ENCODE measurements around the gene RYR1. TPM values are rescaled to one million over a fixed set of nuclear protein-coding genes. Genes with fewer than 3 reads are reported as not detected.
"Not testable (repeated sequence)": the region's sequence is repeated elsewhere in the genome, so short reads cannot be mapped to it uniquely, and the experiment has no call there.

Gene RYR1
- total RNA-seq, 1 donor from 2014 or later, result 243 TPM

DNA sequence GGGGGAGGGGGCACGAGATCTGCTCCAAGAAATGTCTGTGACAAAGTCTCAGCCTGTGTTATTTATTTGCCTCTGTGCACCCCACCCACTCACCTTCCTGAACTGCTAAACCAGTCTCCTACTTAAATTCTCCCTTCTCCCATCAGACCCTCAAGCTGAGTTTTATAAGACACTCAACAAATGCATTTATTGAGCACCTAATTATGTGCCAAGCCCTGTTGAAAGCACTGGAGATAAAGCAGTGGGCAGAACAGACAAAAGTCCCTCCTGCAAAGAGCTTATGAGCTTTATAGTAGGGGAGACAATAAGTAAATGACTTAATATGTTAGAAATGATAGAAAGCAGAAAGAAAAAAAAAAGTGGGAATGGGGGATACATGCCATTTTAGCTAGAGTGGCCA, 34.0 kb upstream of the RYR1 start:
- Histone ChIP-seq H3K27ac (ENCODE audit: low read depth, low read length) (no peak overlapping the region), H3K4me1 (ENCODE audit: control insufficient read depth in 3 of 3, insufficient read depth in 3 of 3, low read length in 3 of 3) (peaks cover 0 to 6% (median 3%) of the 10 kb centered on the region in 3 donors), H3K27me3 (ENCODE audit: control insufficient read depth in 3 of 3, insufficient read depth in 3 of 3, low read length in 3 of 3) (peaks cover 30 to 48% (median 40%) of the 10 kb centered on the region in 3 donors), H3K9me3 (ENCODE audit: control insufficient read depth in 3 of 3, low read length in 3 of 3) (no peaks in the 10 kb centered on the region), H3K4me3 (ENCODE audit: low read length in 3 of 3) (no peak overlapping the region), H3K36me3 (ENCODE audit: control insufficient read depth in 3 of 3, insufficient read depth in 3 of 3, low read length in 3 of 3) (no peaks in the 10 kb centered on the region), H3K9ac (ENCODE audit: low read depth in 1 of 3, low read length in 3 of 3) (no peak overlapping the region)

DNA sequence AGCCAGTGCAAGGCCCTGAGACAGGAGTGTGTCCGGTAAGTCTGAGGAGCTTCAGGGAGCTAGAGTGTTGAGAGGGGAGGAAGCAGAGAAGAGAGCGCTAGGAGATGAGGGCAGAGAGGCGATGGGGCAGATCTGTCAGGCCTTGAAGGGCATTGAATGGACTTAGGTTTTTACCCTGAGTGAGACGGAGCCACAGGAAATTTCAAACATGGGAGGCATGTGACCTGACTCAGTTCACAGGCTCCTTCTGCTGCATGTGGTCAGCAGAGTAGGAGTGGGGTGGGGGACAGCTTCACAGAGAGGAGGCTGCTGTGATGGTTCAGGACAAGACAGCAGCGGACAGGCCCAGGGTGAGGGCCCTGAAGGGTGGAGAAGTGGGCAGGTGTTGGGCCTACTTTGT, 33.1 kb upstream of the RYR1 start:
- no peak overlapping the region for H3K4me3 ChIP-seq (ENCODE audit: low read length in 3 of 3)
- peaks cover 0 to 6% (median 3%) of the 10 kb centered on the region in 3 donors for H3K4me1 ChIP-seq (ENCODE audit: control insufficient read depth in 3 of 3, insufficient read depth in 3 of 3, low read length in 3 of 3)
- H3K9me3 ChIP-seq (ENCODE audit: control insufficient read depth in 3 of 3, low read length in 3 of 3), result no peaks in the 10 kb centered on the region
- H3K36me3 ChIP-seq (ENCODE audit: control insufficient read depth in 3 of 3, insufficient read depth in 3 of 3, low read length in 3 of 3), result peaks cover 0 to 5% (median 0%) of the 10 kb centered on the region in 3 donors
- H3K27ac ChIP-seq (ENCODE audit: low read depth, low read length), result no peak overlapping the region
- peaks cover 23 to 40% (median 35%) of the 10 kb centered on the region in 3 donors for H3K27me3 ChIP-seq (ENCODE audit: control insufficient read depth in 3 of 3, insufficient read depth in 3 of 3, low read length in 3 of 3)
- H3K9ac ChIP-seq (ENCODE audit: low read depth in 1 of 3, low read length in 3 of 3), result no peak overlapping the region

DNA sequence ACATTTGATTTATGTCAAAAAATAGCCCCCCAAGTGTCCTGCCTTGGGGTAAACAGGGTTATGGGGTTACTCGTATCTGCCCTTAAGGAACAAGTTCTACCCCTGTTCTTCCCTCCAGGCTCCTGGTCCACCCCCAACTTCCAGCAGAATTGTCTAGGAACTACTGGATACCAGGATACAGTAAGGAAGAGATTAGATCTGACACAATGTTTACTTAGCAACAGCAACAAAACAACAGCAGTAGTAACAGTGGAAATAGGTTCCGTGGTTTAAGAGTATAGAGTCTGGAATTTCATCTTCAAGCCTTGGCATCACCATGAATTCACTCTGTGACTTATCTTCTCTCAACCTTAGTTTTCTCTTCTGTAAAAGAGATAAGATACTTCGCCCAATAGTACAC, 32.3 kb upstream of the RYR1 start:
- H3K9me3 ChIP-seq (ENCODE audit: control insufficient read depth in 3 of 3, low read length in 3 of 3), result no peaks in the 10 kb centered on the region
- H3K4me1 ChIP-seq (ENCODE audit: control insufficient read depth in 3 of 3, insufficient read depth in 3 of 3, low read length in 3 of 3), result peaks cover 0 to 6% (median 3%) of the 10 kb centered on the region in 3 donors
- no peak overlapping the region for H3K4me3 ChIP-seq (ENCODE audit: low read length in 3 of 3)
- peaks cover 18 to 35% (median 29%) of the 10 kb centered on the region in 3 donors for H3K27me3 ChIP-seq (ENCODE audit: control insufficient read depth in 3 of 3, insufficient read depth in 3 of 3, low read length in 3 of 3)
- H3K36me3 ChIP-seq (ENCODE audit: control insufficient read depth in 3 of 3, insufficient read depth in 3 of 3, low read length in 3 of 3), result peaks cover 0 to 6% (median 0%) of the 10 kb centered on the region in 3 donors
- no peak overlapping the region for H3K27ac ChIP-seq (ENCODE audit: low read depth, low read length)
- no peak overlapping the region for H3K9ac ChIP-seq (ENCODE audit: low read depth in 1 of 3, low read length in 3 of 3)

DNA sequence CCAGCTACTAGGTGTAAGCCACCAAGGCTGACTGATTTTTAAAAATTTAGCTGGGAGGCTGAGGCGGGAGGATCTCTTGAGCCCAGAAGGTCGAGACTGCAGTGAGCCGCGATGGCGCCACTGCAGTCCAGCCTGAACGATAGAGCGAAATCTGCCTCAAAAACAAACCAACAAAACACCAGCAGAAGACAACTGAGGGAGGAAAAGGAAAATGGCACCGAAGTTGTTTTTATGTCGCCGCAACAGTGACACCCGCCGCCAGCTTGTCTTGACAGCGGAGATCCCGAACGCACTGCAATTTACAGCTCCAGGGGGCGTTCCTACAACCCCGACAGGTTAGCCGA, 30.9 kb upstream of the RYR1 start:
- Histone ChIP-seq H3K9me3 (ENCODE audit: control insufficient read depth in 3 of 3, low read length in 3 of 3) (no peaks in the 10 kb centered on the region), H3K4me3 (ENCODE audit: low read length in 3 of 3) (peak overlapping the region; percentile 60 to 68 (median 66)), H3K36me3 (ENCODE audit: control insufficient read depth in 3 of 3, insufficient read depth in 3 of 3, low read length in 3 of 3) (peaks cover 3 to 6% (median 6%) of the 10 kb centered on the region in 3 donors), H3K27ac (ENCODE audit: low read depth, low read length) (no peak overlapping the region), H3K9ac (ENCODE audit: low read depth in 1 of 3, low read length in 3 of 3) (peak overlapping the region in 2 of 3 donors; percentile 53 to 68), H3K27me3 (ENCODE audit: control insufficient read depth in 3 of 3, insufficient read depth in 3 of 3, low read length in 3 of 3) (peaks cover 10 to 21% (median 16%) of the 10 kb centered on the region in 3 donors), H3K4me1 (ENCODE audit: control insufficient read depth in 3 of 3, insufficient read depth in 3 of 3, low read length in 3 of 3) (peaks cover 0 to 6% (median 3%) of the 10 kb centered on the region in 3 donors)

DNA sequence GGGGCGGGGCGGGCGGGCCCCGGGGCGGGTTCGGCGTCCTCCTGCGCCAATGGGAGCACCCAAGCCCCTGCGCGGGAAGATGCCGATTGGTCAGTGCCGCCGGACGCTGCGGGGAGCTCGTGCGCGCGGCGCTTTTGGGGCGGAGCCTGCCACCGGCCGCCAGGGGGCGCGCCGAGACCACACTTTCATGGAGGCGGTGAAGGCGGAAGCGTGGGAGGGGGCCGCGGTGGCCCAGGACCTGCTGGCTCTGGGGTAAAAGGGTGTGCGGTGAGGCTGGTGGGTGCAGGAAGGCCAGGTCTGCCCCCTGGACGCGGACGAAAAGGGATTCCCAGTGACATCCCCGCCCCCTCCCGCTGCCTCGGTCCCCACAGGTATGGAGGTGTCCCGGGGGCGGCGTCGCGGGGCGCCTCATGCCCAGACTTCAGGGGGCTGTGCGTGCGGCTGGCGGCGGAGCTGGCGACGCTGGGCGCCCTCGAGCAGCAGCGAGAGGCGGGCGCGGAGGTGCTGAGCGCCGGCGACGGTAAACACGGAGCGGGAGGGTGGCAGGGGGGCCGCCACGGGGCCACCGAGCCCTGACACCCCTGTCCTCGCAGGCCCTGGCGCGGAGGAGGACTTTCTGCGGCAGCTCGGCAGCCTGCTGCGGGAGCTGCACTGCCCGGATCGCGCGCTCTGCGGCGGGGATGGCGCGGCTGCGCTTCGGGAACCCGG, 30.4 kb upstream of the RYR1 start, which contains the start of gene FAM98C:
Gene FAM98C (plus strand): TSS at position 127 of the 708 bp plus-strand sequence. CDS start 61 bp downstream, at position 188.
- H3K36me3 ChIP-seq (ENCODE audit: control insufficient read depth in 3 of 3, insufficient read depth in 3 of 3, low read length in 3 of 3), result peaks cover 3 to 6% (median 6%) of the 10 kb centered on the region in 3 donors
- H3K9ac ChIP-seq (ENCODE audit: low read depth in 1 of 3, low read length in 3 of 3), result peak within 1 kb of the TSS; percentile 76 to 85 (median 79)
- peak within 1 kb of the TSS; percentile 81 to 94 (median 83) for H3K4me3 ChIP-seq (ENCODE audit: low read length in 3 of 3)
- H3K9me3 ChIP-seq (ENCODE audit: control insufficient read depth in 3 of 3, low read length in 3 of 3), result no peaks in the 10 kb centered on the region
- peaks cover 0 to 6% (median 3%) of the 10 kb centered on the region in 3 donors for H3K4me1 ChIP-seq (ENCODE audit: control insufficient read depth in 3 of 3, insufficient read depth in 3 of 3, low read length in 3 of 3)
- H3K27me3 ChIP-seq (ENCODE audit: control insufficient read depth in 3 of 3, insufficient read depth in 3 of 3, low read length in 3 of 3), result peaks cover 9 to 17% (median 15%) of the 10 kb centered on the region in 3 donors
- H3K27ac ChIP-seq (ENCODE audit: low read depth, low read length), result no peak within 1 kb of the TSS

DNA sequence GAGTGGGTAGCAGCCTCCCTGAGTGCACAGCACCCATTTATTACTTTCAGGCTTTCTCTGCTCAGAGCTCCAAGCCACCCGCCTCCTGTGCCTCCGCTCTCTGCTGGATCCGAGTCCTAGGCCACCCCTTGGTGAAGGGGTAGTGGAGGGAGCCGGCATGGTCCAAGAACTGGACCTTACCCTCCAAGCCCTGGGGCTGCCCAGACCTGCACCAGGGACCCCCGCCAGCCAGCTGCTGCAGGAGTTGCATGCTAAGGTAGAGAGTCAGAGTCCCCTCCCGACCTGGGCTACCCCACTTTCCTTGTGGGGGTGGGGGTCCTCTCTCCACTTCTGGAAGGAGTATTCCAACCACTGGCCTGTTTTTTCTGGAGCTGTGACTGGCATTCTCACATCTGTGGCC, 28.6 kb upstream of the RYR1 start:
- no peak overlapping the region for H3K27ac ChIP-seq (ENCODE audit: low read depth, low read length)
- no peak overlapping the region for H3K4me3 ChIP-seq (ENCODE audit: low read length in 3 of 3)
- H3K9me3 ChIP-seq (ENCODE audit: control insufficient read depth in 3 of 3, low read length in 3 of 3), result no peaks in the 10 kb centered on the region
- no peak overlapping the region for H3K9ac ChIP-seq (ENCODE audit: low read depth in 1 of 3, low read length in 3 of 3)
- H3K27me3 ChIP-seq (ENCODE audit: control insufficient read depth in 3 of 3, insufficient read depth in 3 of 3, low read length in 3 of 3), result peaks cover 3 to 6% (median 5%) of the 10 kb centered on the region in 3 donors
- peaks cover 3 to 6% (median 6%) of the 10 kb centered on the region in 3 donors for H3K36me3 ChIP-seq (ENCODE audit: control insufficient read depth in 3 of 3, insufficient read depth in 3 of 3, low read length in 3 of 3)
- peaks cover 0 to 6% (median 3%) of the 10 kb centered on the region in 3 donors for H3K4me1 ChIP-seq (ENCODE audit: control insufficient read depth in 3 of 3, insufficient read depth in 3 of 3, low read length in 3 of 3)

DNA sequence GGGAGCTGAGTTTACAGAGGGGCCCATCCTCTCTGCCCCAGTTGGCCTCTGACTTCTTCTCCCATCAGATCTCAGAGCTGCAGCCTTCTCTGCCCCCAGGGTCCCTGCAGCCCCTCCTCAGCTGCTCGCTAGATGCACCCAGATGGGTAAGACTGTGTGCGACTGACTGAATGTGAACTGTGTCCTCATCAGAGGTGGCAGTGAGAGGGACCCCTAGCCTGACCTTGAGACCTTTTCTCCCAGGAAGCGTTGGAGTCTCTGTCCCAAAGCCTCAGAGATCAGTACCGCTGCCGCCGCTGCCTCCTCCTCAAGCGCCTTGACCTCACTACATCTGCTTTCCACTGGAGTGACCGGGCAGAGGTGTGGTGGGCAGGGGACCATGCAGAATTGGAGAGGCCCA, 28.2 kb upstream of the RYR1 start:
- H3K27me3 ChIP-seq (ENCODE audit: control insufficient read depth in 3 of 3, insufficient read depth in 3 of 3, low read length in 3 of 3), result peaks cover 3% of the 10 kb centered on the region in 3 donors
- peaks cover 3 to 6% (median 6%) of the 10 kb centered on the region in 3 donors for H3K36me3 ChIP-seq (ENCODE audit: control insufficient read depth in 3 of 3, insufficient read depth in 3 of 3, low read length in 3 of 3)
- H3K9me3 ChIP-seq (ENCODE audit: control insufficient read depth in 3 of 3, low read length in 3 of 3), result no peaks in the 10 kb centered on the region
- H3K27ac ChIP-seq (ENCODE audit: low read depth, low read length), result no peak overlapping the region
- H3K4me1 ChIP-seq (ENCODE audit: control insufficient read depth in 3 of 3, insufficient read depth in 3 of 3, low read length in 3 of 3), result peaks cover 0 to 6% (median 3%) of the 10 kb centered on the region in 3 donors
- H3K4me3 ChIP-seq (ENCODE audit: low read length in 3 of 3), result no peak overlapping the region
- no peak overlapping the region for H3K9ac ChIP-seq (ENCODE audit: low read depth in 1 of 3, low read length in 3 of 3)

DNA sequence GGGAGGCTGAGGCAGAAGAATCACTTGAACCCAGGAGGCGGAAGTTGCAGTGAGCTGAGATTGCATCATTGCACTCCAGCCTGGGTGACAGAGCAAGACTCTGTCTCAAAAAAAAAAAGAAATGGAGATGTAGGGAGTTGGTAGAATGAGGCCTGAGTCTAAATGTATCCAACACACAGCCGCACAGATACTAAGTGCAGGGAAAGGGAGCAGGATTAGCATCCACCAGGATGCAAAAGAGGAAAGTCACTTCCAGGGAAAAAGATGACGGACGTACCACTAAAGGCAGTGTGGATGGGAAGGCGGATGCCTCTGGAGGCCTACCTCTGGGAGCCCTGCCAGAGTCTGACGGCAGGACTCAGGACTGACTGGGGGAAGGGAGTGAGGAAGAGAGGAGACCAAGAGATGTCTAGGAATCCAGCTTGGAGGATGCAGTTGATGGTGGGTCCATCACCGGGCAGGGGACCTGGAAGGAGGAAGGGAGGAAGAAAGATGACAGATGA, 23.8 kb upstream of the RYR1 start:
- no peak overlapping the region for H3K9ac ChIP-seq (ENCODE audit: low read depth in 1 of 3, low read length in 3 of 3)
- no peaks in the 10 kb centered on the region for H3K4me1 ChIP-seq (ENCODE audit: control insufficient read depth in 3 of 3, insufficient read depth in 3 of 3, low read length in 3 of 3)
- H3K27ac ChIP-seq (ENCODE audit: low read depth, low read length), result no peak overlapping the region
- H3K36me3 ChIP-seq (ENCODE audit: control insufficient read depth in 3 of 3, insufficient read depth in 3 of 3, low read length in 3 of 3), result peaks cover 3 to 6% (median 6%) of the 10 kb centered on the region in 3 donors
- H3K4me3 ChIP-seq (ENCODE audit: low read length in 3 of 3), result no peak overlapping the region
- no peaks in the 10 kb centered on the region for H3K27me3 ChIP-seq (ENCODE audit: control insufficient read depth in 3 of 3, insufficient read depth in 3 of 3, low read length in 3 of 3)
- H3K9me3 ChIP-seq (ENCODE audit: control insufficient read depth in 3 of 3, low read length in 3 of 3), result no peaks in the 10 kb centered on the region

DNA sequence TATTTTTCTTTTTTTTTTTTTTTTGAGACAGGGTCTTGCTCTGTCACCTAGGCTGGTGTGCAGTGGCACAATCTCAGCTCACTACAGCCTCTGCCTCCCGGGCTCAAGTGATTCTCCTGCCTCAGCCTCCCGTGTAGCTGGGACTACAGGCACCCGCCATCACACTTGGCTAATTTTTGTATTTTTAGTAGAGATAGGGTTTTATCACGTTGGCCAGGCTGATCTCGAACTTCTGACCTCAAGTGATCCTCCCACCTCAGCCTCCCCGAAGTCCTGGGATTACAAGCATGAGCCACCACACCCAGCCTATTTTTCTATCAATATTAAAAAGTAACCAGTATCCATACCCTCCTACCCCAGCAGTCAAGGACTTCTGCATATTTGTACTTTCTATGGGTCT, 23.1 kb upstream of the RYR1 start:
- H3K9ac ChIP-seq (ENCODE audit: low read depth in 1 of 3, low read length in 3 of 3); H3K9me3 ChIP-seq (ENCODE audit: control insufficient read depth in 3 of 3, low read length in 3 of 3); H3K27me3 ChIP-seq (ENCODE audit: control insufficient read depth in 3 of 3, insufficient read depth in 3 of 3, low read length in 3 of 3); H3K4me1 ChIP-seq (ENCODE audit: control insufficient read depth in 3 of 3, insufficient read depth in 3 of 3, low read length in 3 of 3); H3K36me3 ChIP-seq (ENCODE audit: control insufficient read depth in 3 of 3, insufficient read depth in 3 of 3, low read length in 3 of 3); H3K27ac ChIP-seq (ENCODE audit: low read depth, low read length); H3K4me3 ChIP-seq (ENCODE audit: low read length in 3 of 3): not testable (repeated sequence)

DNA sequence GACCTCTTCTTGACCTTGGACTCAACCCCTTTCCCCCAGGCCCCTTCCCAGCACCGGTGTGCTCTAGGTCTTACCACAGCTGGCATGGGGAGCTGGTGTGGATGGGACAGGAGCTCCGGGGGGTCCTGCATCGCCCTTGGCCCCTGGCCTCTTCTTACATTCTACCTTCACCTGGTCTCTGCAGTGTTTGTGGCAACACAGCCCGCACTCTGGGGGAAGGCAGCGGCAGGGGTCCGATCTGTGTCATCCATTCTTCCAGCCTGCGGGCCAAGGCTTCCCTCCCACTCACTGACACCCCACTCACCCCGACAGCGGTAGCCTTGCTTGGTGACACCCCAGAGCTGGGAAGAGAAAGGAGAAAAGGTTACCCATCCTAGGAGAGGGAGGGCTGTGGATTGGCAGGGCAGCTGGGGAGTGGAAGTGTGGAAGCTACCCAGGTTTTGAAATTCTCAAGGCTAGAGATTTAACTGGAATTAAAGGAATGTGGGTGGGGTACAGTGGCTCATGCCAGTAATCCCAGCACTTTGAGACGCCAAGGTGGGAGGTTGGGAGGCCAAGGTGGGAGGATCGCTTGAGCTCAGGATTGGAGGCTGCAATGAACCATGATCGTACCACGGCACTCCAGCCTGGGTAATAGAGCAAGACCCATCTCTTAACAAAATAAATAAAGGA, 22.3 kb upstream of the RYR1 start:
- Histone ChIP-seq H3K9me3 (ENCODE audit: control insufficient read depth in 3 of 3, low read length in 3 of 3) (no peaks in the 10 kb centered on the region), H3K4me3 (ENCODE audit: low read length in 3 of 3) (no peak overlapping the region), H3K36me3 (ENCODE audit: control insufficient read depth in 3 of 3, insufficient read depth in 3 of 3, low read length in 3 of 3) (peaks cover 0 to 6% (median 3%) of the 10 kb centered on the region in 3 donors), H3K9ac (ENCODE audit: low read depth in 1 of 3, low read length in 3 of 3) (no peak overlapping the region), H3K27me3 (ENCODE audit: control insufficient read depth in 3 of 3, insufficient read depth in 3 of 3, low read length in 3 of 3) (no peaks in the 10 kb centered on the region), H3K4me1 (ENCODE audit: control insufficient read depth in 3 of 3, insufficient read depth in 3 of 3, low read length in 3 of 3) (no peaks in the 10 kb centered on the region), H3K27ac (ENCODE audit: low read depth, low read length) (no peak overlapping the region)

All from skeletal muscle tissue (tissue), 4 donors.